HG03457 (cell line): Measurements from ENCODE around the gene TMEM141.
A peak's percentile ranks its signal among the peaks of the same experiment; 100 is the strongest.

Experiments used
- ATAC-seq: cut with Tn5 transposase; IDR thresholded peaks from one replicate; pipeline ENCODE4 v1.9.1; 2021; ENCODE audit warnings: moderate number of reproducible peaks; ENCODE audit not compliant: unreplicated experiment

Gene TMEM141

GRCh38 chr9:136808075-136808805 lies 17.1 kb downstream of the TMEM141 start:
- peak; percentile 25 for ATAC-seq

DNA sequence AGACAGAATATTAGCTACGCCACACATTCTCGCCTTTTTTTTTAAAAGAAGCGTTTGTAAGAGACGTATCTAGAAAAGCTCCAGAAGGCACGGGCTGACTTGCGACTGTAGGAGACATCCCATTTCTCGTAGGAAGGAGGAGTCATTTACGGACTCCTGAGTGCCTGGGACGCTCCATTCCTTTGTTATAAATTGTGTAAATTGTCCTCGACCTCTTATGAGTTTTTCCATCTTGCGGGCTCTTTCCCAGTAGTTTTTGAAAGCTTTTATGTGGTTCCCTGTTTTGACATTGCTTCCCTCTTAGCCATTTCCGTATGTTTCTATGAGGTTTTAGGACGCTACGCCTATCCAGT lies 17.6 kb downstream of the TMEM141 start:
- no peak for ATAC-seq

GRCh38 chr9:136814725-136815421 lies 23.7 kb downstream of the TMEM141 start:
- ATAC-seq, result no peak

GRCh38 chr9:136815422-136815782 lies 24.3 kb downstream of the TMEM141 start:
- ATAC-seq, result no peak

GRCh38 chr9:136820971-136821825 lies 30.1 kb downstream of the TMEM141 start:
- no peak for ATAC-seq

- no peak for ATAC-seq
Measured at GRCh38 chr9:136821826-136822544, 30.8 kb downstream of the TMEM141 start.

DNA sequence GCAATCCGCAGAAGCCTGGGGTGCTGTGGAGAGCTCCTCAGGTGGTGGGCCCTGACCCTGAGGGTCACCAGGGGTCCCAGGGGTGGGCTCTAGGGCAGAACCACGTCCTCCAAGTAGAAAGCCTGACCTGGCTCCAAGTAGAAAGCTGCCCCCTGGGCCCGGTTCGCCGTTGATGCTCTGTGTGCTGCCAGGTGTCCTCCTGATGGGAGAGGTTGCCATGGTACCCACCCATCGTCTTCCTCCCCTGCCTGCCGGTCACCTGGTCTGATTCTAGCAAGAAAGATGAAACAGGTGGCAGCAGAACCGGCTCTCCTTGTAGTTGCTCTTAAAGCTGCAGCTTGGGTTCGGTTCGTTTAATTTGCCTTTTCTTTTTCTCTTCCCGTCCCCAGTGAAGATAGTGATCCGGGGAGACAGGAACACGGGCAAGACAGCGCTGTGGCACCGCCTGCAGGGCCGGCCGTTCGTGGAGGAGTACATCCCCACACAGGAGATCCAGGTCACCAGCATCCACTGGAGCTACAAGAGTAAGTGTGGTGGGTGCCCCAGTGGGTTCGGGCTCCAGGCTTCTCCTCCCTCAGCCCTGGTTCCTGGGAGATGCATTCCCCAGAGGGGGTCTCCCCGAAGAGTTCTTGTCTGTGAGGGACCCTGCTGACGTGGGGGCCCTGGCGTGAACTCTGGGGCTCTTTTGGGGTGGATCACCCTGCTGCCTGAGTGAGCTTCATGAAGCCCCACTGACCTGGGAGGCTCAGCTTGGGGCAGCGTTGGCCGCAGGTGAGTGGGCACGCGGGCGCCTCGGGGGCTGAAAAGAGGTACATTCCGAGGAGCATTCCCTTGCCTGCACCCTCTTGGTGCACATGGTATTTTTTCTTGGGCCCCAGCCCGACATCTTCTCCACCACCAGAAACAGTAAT lies 32.2 kb downstream of the TMEM141 start:
- ATAC-seq, result no peak

GRCh38 chr9:136824496-136825225 lies 33.5 kb downstream of the TMEM141 start:
- ATAC-seq, result no peak

DNA sequence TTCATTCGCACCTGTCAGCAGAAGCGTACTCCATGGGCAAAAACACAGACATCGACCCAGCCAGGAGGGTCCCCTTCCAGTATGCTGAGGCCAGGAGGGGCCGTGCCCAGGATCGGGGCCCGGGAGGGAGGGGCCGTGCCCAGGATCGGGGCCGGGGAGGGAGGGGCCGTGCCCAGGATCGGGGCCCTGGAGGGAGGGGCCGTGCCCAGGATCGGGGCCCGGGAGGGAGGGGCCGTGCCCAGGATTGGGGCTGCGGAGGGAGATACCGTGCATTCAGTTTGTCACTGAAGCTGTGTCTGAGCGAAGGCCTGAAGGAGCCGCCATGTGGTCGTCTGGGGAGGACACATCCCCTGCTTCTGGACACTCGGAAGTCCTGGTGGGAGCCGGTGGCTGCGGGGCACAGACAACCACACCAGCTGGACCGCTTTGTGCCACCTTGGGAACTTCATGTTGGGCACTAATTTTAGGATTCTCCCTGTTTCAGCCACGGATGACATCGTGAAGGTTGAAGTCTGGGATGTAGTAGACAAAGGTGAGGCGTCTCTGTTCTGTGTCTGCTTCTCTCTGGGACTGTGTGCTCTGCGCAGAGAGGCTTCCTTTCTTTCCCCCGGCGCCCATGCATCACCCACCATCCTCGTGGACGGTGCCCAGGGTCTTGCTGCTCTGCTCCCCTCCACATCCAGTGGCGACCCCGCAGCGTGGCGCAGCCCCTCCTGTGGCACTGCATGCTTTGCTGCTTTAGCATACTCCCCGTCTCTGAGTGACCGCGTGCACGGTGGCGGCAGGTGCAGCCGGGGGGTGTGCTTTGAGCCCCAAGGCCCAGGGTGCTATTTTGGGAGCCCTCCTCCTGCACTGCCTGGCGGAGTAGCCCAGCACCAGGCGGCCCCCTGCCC lies 34.4 kb downstream of the TMEM141 start:
- no peak for ATAC-seq

- no peak for ATAC-seq
Measured at GRCh38 chr9:136826188-136826541, 35.0 kb downstream of the TMEM141 start.

- no peak for ATAC-seq
Measured at GRCh38 chr9:136826703-136827582, 35.8 kb downstream of the TMEM141 start.

- no peak for ATAC-seq
Measured at GRCh38 chr9:136827794-136828473, 36.8 kb downstream of the TMEM141 start.

DNA sequence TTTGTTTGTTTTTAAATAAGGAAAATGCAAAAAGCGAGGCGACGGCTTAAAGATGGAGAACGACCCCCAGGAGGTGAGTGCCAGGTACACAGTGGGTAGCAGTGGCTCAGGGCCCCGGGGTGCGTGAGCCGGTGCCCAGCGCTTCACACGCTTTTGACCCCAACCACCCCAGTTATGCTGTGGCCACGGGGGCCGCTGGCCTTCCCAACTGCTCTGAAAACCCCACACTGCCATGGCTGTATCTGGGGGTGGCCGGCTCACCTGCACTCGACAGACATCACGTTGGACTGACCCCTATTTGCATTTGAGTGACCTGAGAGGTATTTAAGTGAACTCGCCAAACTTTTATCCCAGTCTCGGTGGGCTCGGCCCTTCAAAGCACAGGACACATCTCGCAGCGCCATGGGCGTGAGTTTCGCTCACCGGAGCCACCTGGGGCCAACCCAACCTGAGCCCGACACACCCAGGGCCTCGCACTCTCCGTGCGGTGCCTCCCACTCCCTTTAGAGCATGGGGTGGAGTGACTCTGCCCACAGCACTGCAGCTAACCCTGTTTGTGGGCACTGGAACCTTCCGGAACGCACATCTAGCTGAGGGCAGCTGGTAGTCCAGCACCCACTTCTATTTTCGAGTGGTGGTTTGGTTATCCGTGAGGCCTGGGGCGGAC lies 37.5 kb downstream of the TMEM141 start:
- ATAC-seq, result no peak

DNA sequence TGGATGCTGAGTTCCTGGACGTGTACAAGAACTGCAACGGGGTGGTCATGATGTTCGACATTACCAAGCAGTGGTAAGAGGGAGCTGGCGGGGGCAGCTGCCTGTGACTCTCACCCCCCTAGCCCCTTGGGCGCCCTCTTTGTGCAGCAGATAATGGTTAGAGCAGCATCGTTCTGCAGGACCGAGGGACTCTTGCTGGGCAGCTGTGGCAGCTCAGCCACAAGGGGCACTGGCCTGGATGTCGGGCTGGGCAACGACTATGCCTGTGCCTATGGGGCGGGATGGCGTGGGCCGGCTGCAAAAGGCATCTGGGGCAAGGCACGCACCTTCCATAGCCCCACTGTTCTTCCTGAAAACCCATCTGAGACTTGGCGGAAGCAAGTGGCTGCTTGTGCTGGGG lies 38.3 kb downstream of the TMEM141 start:
- ATAC-seq, result no peak

DNA sequence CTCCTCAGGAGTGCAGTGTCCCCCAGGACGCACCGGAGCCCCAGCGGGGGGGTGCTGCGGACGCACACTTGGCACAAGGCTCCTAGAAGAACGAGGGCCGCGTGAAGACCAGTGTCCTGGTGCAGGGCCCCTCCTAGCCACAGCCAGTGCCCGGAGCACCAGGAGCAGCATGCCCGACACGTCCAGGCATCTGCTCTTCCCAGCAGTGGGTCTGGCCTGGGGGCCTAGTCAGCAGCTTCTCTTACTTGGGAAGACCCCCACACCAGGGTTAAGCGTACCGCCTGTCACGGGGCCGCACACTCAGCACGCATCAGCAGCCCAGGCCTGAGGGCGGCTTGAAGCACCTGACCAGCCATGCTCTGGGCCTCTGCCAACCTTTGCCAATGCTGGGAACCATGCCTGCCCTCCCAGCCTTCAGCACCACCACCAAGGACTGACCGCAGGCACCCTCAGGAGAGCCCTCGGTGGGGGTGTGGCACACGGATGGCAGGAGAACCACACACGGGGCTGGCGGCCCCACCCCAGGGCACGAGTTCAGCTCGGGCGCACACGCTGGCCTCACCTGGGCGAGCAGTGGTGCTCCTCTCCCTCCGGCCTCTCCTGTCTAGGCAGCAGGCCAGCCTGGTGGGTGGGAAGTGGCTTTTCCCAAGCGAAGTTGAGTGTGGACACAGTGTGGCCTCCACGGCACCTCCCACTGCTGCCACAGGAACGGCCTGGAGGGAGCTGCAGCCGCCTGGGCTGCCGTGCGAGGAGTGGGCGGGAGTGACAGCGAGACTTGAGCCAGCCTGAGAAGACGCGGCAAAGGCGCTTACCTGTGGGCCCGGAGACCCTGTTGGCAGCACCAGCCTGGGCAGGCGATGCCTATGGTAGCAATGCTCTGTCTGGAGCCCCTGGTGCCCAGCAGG lies 39.1 kb downstream of the TMEM141 start:
- ATAC-seq, result no peak
